Body of pancreas (tissue), 4 donors: ENCODE results near the gene PSEN2.

Experiments
- POLR2A ChIP-seq, 3 donors: fragments of 450-650 bp; IDR thresholded peaks; one replicate each; pipeline ENCODE4 v1.6.1; 2016; ENCODE audit warnings: antibody characterized with exemption in 3 of 3, mild to moderate bottlenecking in 2 of 3
- TF ChIP-seq, protein P1 (sequence below), 7 experiments: fragments of 450-650 bp in 4 of 7; fragments of 200-600 bp in 3 of 7; sonication (generic) in 3 of 7; IDR thresholded peaks; one replicate each; pipeline ENCODE4 v1.5.1; 2016 to 2019; ENCODE audit warnings: antibody characterized with exemption in 7 of 7

DNA sequence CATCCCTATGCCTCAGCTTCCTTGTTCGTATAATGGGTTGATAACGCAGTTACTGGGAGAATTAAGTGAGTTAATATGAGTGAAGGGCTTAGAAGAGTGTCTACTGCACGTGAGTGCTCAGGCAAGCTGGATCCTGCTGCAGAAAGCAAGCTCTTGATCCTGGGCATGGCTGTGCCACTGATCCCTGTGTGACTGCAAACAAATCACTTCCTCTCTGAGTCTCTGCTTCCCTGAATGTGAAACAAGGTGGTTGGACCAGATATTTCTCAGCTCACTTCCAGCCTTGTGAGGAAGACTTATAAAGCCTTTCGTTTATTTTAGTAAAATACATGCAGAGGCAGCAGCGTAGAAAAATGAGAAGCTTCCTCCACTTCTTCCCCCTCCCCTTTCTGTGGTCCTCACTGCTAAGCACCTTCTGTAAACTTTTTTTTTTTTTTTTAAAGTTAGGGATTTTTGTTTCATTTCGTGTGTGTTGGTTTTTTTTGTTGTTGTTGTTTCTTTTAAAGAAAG, 13.8 kb downstream of the PSEN2 start:
- TF ChIP-seq, protein P1, sequence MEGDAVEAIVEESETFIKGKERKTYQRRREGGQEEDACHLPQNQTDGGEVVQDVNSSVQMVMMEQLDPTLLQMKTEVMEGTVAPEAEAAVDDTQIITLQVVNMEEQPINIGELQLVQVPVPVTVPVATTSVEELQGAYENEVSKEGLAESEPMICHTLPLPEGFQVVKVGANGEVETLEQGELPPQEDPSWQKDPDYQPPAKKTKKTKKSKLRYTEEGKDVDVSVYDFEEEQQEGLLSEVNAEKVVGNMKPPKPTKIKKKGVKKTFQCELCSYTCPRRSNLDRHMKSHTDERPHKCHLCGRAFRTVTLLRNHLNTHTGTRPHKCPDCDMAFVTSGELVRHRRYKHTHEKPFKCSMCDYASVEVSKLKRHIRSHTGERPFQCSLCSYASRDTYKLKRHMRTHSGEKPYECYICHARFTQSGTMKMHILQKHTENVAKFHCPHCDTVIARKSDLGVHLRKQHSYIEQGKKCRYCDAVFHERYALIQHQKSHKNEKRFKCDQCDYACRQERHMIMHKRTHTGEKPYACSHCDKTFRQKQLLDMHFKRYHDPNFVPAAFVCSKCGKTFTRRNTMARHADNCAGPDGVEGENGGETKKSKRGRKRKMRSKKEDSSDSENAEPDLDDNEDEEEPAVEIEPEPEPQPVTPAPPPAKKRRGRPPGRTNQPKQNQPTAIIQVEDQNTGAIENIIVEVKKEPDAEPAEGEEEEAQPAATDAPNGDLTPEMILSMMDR (IDR thresholded peaks at IDR 0.05) = no peak
- no peak for TF ChIP-seq POLR2A (IDR thresholded peaks at IDR 0.05)
